ENCODE data around the gene FAM222A.
A peak's percentile ranks its signal among the peaks of the same experiment; 100 is the strongest.
"Not testable (repeated sequence)": the region's sequence is repeated elsewhere in the genome, so short reads cannot be mapped to it uniquely, and the experiment has no call there.

Gene FAM222A

GRCh38 chr12:109693653-109694600 is 19.7 kb upstream of the FAM222A start:
- no peak for DNase-seq

DNA sequence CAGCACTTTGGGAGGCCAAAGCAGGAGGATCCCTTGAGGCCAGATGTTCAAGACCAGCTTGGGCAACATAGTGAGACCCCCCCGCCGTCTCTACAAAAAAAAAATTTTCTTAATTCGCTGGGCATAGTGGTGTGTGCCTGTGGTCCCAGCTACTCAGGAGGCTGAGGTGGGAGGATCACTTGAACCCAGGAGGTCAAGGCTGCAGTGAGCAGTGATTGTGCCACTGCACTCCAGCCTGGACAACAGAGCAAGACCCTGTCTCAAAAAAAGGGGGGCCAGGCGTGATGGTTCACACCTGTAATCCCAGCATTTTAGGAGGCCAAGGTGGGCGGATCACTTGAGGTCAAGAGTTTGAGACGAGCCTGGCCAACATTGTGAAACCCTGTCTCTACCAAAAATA is 19.0 kb upstream of the FAM222A start:
- not testable (repeated sequence) for DNase-seq

DNA sequence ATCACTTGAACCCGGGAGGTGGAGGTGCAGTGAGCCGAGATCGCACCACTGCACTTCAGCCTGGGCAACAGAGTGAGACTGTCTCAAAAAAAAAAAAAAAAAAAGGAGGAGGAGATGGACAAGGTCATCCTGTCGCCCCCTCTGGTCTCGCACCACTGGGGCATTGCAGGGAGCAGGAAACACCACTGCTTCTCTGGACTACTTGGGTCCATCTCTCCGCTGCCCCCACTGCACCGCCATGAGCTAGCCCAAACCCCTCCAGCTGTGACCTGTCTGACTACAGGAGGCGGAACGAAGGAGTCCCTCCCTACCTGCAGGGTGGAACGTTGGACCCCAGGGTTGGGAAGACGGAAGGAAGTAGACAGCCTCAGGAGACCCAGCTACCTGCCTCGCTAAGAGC is 18.2 kb upstream of the FAM222A start:
- DNase-seq: no peak

GRCh38 chr12:109695961-109696461 is 17.6 kb upstream of the FAM222A start:
- DNase-seq: no peak

DNA sequence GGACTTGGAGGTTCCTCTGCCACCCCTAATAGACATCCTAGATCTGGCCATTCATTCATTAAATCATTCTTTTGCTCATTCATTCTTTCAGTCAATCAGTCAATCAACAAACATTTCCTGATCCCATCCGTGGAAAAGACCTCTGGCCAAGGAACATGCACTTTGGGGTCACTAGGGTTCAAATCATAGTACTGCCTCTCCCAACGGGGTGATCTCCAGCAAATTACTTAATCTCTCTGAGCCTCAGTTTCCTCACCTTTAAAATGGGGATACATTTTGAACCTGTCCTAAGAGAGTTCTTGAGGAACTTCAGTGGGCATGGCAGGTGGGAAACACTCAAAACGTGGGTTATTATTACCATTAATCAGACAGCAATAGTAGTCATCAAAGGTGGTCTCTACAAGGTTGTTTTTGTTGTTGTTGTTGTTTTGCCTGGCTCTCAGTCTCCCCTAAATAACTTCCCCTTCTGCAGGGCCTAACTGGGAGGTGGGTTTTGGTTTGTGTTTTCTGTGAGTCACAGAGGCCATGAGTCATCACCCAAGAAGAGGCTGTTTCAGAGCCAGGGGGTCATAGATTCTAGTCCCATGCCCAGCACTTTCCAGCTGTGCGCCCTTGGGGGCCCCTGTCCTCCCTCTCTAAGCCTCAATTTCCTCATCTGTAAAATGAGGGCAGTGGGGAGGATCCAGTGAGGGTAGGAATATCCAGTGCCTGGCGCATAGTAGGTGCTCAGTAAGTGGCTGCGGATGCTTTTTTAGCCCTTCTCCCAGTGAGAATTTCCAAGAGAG is 16.9 kb upstream of the FAM222A start:
- no peak for DNase-seq

GRCh38 chr12:109697270-109697553 is 16.4 kb upstream of the FAM222A start:
- DNase-seq: no peak

GRCh38 chr12:109697877-109698468 is 15.7 kb upstream of the FAM222A start:
- DNase-seq: no peak

DNA sequence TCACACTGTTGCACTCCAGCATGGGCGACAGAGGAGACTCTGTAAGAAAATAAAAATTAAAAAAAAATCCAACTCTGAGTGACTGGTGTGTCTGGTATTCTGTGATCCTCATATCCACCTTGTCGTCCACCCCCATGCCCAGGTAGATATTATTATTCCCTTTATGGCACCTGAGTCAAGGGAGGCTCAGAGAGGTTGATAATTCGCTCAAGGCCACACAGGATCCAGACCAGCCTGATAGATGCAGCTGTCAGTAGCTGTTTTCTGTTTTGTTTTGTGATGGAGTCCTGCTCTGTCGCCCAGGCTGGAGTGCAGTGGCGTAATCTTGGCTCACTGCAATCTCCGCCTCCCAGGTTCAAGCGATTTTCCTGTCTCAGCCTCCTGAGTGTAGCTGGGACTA is 14.8 kb upstream of the FAM222A start:
- no peak for DNase-seq

DNA sequence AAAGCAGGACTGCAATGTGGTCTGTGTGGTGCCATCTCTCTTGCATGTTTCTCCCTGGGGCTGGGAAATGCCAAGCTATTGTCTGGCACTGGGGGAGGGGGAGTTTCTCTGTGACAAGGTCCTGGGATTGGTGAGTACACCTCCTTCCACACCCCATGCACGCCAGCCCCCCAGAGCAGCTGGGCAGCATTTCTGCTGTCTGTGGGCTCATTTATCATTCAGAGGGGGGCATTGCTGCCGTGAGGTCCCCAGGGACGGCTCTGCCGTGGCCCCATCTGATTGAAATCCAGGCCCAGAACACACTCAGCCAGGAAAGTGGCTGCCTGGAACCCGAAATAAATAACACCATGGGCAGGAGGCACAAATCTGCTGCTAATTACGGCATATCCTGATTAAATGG is 12.6 kb upstream of the FAM222A start:
- no peak for DNase-seq

- no peak for DNase-seq
These were observed 11.3 kb upstream of the FAM222A start for GRCh38 chr12:109702111-109702841.

DNA sequence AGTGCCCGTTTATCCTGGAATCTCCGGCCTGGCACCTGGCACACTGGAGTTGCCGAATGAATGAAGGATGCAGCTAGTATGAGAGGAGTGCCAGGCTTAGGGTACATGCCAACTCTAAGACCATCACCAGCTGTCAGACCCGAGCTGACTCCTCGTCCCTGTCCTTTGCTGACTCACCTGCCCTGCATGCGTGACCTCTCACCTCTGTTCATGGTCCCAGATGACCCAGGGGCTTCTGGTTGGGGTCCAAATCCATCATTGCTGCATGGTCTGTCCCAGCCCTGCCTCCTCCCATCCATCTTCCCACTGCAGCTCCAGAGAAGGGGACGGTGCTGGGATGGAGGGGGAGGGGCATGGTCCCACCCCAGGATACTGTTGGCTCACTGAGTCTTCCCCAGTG is 9.9 kb upstream of the FAM222A start:
- no peak for DNase-seq

- DNase-seq: no peak
These were observed 9.1 kb upstream of the FAM222A start for GRCh38 chr12:109704371-109705098.

- DNase-seq: no peak
These were observed 8.3 kb upstream of the FAM222A start for GRCh38 chr12:109705291-109705690.

- no peak for DNase-seq
These were observed 7.3 kb upstream of the FAM222A start for GRCh38 chr12:109706398-109706746.

- DNase-seq: peak; percentile 46
These were observed 6.7 kb upstream of the FAM222A start for GRCh38 chr12:109706747-109707469.

GRCh38 chr12:109707470-109707821 is 6.2 kb upstream of the FAM222A start:
- no peak for DNase-seq

DNA sequence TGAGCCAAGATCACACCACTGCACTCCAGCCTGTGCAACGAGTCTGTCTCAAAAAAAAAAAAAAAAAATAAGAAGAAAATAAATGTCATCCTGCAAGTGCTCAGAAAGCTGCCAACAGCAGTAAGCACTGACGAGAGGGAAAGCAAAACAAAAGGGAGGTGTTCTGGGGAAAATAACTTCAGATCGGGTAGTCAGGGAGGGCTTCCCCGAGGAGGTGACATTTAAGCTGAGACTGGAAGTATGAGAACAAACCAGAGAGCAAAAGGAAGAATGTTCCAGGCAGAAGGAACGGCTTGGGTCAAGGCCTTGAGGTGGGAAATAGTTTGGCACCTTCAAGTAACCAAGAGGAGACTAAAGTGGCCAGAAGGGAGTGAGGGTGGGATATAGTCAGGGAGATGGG is 4.7 kb upstream of the FAM222A start:
- DNase-seq: no peak

DNA sequence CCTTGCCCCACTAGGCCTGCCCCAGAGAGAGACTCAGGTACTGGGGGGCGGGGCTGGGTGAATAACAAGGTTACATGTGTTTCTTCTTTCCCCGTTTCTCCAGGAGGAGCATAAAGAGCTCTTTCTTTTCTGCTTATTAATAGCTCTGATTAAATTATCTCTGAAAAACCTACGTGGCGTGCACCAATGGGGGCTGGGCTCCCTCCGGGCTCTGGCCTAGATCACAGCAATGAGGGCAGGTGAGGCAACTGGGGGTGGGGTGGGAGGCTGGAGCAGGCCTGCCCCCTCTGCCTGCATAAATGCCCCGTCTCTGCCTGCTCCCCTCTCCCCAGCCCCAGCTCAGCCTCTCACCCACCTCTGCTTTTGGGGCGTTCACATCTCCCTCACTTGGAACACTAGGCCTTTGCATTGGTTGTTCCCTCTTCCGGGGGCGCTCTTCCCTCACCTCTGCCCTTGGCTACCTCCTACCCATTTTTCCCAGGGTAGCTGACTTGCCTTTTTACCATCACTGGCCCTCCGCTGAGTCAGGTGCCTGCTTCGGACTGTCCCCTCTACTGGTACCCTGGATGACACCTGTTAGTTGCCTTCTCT is 4.1 kb upstream of the FAM222A start:
- DNase-seq: no peak

DNA sequence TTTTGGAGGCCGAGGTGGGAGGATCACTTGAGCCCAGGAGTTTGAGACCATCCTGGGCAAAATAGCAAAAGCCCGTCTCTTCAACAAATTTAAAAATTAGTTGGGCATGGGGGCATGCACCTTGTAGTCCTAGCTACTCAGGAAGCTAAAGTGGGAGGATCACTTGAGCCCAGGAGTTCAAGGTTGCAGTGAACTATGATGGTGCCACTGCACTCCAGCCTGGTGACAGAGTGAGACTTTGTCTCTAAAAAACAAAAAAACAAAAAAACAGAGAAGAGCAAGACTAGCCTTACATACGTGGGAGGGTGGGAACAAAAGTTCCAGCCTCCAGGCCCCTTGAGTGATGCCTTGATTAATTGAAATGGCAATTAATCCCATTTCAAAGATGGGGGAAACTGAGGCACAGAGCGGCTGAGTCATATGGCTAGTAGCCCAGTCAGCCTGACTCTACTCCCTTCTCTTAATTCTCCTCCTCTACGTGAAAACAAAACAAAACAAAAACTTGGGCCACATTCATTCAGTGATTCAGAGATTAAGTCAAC is 3.3 kb upstream of the FAM222A start:
- DNase-seq: no peak

DNA sequence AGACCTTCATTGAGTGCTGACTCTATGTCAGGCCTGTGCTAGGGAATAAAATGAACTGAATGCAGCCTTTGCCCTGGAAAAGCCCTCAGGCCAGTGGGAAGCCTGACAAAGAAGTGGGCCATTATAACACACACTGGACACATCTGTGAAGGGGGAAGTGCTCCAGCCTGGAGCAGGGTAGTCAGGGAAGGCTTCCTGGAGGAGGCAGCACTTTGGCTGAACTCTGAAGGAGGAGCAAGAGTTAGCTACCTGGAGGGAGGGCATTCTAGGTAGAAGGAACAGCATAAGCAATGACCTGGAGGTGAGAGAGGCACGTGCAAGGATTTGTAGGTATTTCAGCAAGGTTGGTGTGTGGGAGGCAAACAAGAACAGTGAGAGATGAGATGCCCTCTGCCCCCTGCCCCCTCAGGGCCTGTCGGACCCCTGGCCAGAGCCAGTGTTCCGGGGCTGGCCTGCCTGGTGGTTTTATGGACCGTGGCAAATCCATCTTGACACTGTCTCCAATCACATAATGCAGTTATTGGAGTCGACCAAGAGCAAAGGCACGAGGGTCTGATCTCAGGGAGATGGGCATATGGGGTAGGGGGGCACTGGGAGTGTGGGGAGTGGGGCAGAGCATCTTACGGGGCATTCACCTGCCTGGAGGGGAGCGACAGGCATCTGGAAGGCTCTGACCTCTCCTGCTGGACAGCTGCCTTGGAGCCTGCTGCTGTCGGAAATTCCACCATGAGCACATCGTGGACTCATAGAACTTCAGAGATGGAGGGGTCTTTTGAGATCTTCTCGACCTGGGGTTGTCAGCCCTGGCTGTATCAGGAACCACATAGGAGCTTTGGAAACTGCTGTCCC is 2.7 kb upstream of the FAM222A start:
- no peak for DNase-seq
